Limb (tissue), 2 donors: ENCODE data around the gene MAML2.

Experiments
- DNase-seq, 2 donors: peaks; one replicate each; pipeline ENCODE4 v3.0.0-alpha.2; 2016; ENCODE audit errors: extremely low spot score in 2 of 2

The MAML2 gene

GRCh38 chr11:96339706-96340554 lies 3.1 kb downstream of the MAML2 start:
- DNase-seq: no peak

- DNase-seq: no peak
Measured at GRCh38 chr11:96338910-96339705, 3.9 kb downstream of the MAML2 start.

GRCh38 chr11:96337541-96338431 lies 5.2 kb downstream of the MAML2 start:
- DNase-seq: no peak

GRCh38 chr11:96335388-96335787 lies 7.6 kb downstream of the MAML2 start:
- no peak for DNase-seq

GRCh38 chr11:96334219-96334618 lies 8.8 kb downstream of the MAML2 start:
- no peak for DNase-seq

- DNase-seq: no peak
Measured at GRCh38 chr11:96333191-96333719, 9.7 kb downstream of the MAML2 start.

- no peak for DNase-seq
Measured at GRCh38 chr11:96332126-96332771, 10.7 kb downstream of the MAML2 start.

GRCh38 chr11:96331699-96332116 lies 11.3 kb downstream of the MAML2 start:
- DNase-seq: no peak

- no peak for DNase-seq
Measured at GRCh38 chr11:96330511-96330859, 12.5 kb downstream of the MAML2 start.

GRCh38 chr11:96329855-96330510 lies 13.0 kb downstream of the MAML2 start:
- no peak for DNase-seq

GRCh38 chr11:96329419-96329818 lies 13.6 kb downstream of the MAML2 start:
- DNase-seq: no peak

GRCh38 chr11:96328395-96329010 lies 14.5 kb downstream of the MAML2 start:
- DNase-seq: no peak

GRCh38 chr11:96326959-96327358 lies 16.0 kb downstream of the MAML2 start:
- DNase-seq: no peak

- DNase-seq: no peak
Measured at GRCh38 chr11:96324912-96325311, 18.1 kb downstream of the MAML2 start.

GRCh38 chr11:96323642-96323985 lies 19.4 kb downstream of the MAML2 start:
- DNase-seq: no peak

- DNase-seq: no peak
Measured at GRCh38 chr11:96322775-96323641, 20.0 kb downstream of the MAML2 start.

GRCh38 chr11:96321091-96321490 lies 21.9 kb downstream of the MAML2 start:
- DNase-seq: no peak

- no peak for DNase-seq
Measured at GRCh38 chr11:96319898-96320656, 22.9 kb downstream of the MAML2 start.
